Prostate gland (tissue), 2 donors: ENCODE data around the gene TUNAR. TPM values are rescaled to one million over a fixed set of nuclear protein-coding genes. Genes with fewer than 3 reads are reported as not detected.

Experiments
- DNase-seq: peaks from one replicate; pipeline ENCODE4 v3.0.0-alpha.2; 2019; ENCODE audit warnings: low spot score
- H3K27ac ChIP-seq, 2 donors: fragments of 200-600 bp; sonication (generic); 2 replicates each; pipeline ENCODE4 v1.5.1; 2017 to 2019
- H3K27me3 ChIP-seq: fragments of 200-600 bp; sonication (generic); replicated peaks from 2 replicates; pipeline ENCODE4 v1.5.1; 2019; ENCODE audit not compliant: insufficient read depth
- H3K36me3 ChIP-seq, 2 donors: fragments of 200-600 bp; sonication (generic); 1 replicate in 1 of 2; 2 replicates in 1 of 2; pipeline versions ENCODE4 v1.5.1 to v1.8.1; 2017 to 2019
- H3K4me1 ChIP-seq: fragments of 200-600 bp; sonication (generic); replicated peaks from 2 replicates; pipeline ENCODE4 v1.5.1; 2019
- H3K4me3 ChIP-seq, 2 donors: fragments of 200-600 bp; sonication (generic); 2 replicates each; pipeline ENCODE4 v1.5.1; 2017 to 2019
- H3K9me3 ChIP-seq: fragments of 200-600 bp; sonication (generic); 2 replicates; pipeline ENCODE4 v1.5.1; 2017
- CTCF ChIP-seq, 4 experiments: fragments of 200-600 bp in 2 of 4; fragments of 450-650 bp in 2 of 4; sonication (generic) in 2 of 4; IDR thresholded peaks; 1 replicate in 3 of 4; 2 replicates in 1 of 4; pipeline ENCODE4 v1.5.1; 2016 to 2019; ENCODE audit warnings: antibody characterized with exemption in 4 of 4, mild to moderate bottlenecking in 2 of 4, moderate library complexity in 2 of 4
- POLR2A ChIP-seq: fragments of 450-650 bp; IDR thresholded peaks from one replicate; pipeline ENCODE4 v1.6.1; 2016; ENCODE audit warnings: antibody characterized with exemption, mild to moderate bottlenecking
- POLR2AphosphoS5 ChIP-seq: sonication (generic); formaldehyde crosslinking; IDR thresholded peaks from one replicate; pipeline ENCODE4 v1.6.1; 2017; ENCODE audit warnings: antibody characterized with exemption
- WGBS: methylation state at CpG from one replicate; pipeline ENCODE4 v1.1.5; 2018; 5-methylcytosine and 5-hydroxymethylcytosine counted together
- intact Hi-C: fragments of 100-400 bp; cut with DNase I; formaldehyde crosslinking; loops from one replicate; pipeline ENCODE4 v1.14.2; 2022
- total RNA-seq, 2 donors: library from RNA; depleted of rRNA; stranded (reverse); fragments of >200 nt; gene quantifications; one replicate each; pipeline ENCODE4 v1.1.0, GENCODE V29; 2016

The TUNAR gene
- total RNA-seq, 2 donors from 2014 or later = 1.9 TPM; not detected in 1

- 82% methylated on average over 4 of the region's 4 CpGs for WGBS
- H3K36me3 ChIP-seq = no peaks in the 10 kb centered on the region
- H3K4me3 ChIP-seq = no peak overlapping the region
- intact Hi-C loops = no loop called here
- peaks cover 3% of the 10 kb centered on the region for H3K27me3 ChIP-seq
- H3K4me1 ChIP-seq = no peaks in the 10 kb centered on the region
- TF ChIP-seq POLR2AphosphoS5 (no peak), CTCF (IDR thresholded peaks at IDR 0.05) (no peak), POLR2A (no peak)
- DNase-seq = no peak
- no peaks in the 10 kb centered on the region for H3K9me3 ChIP-seq
- no peak overlapping the region for H3K27ac ChIP-seq
Measured at GRCh38 chr14:95951359-95951758, 74.7 kb downstream of the TUNAR start.

GRCh38 chr14:95953111-95953724 lies 76.6 kb downstream of the TUNAR start:
- Histone ChIP-seq H3K9me3 (no peaks in the 10 kb centered on the region), H3K4me1 (no peaks in the 10 kb centered on the region), H3K27ac (no peak overlapping the region), H3K36me3 (no peaks in the 10 kb centered on the region), H3K4me3 (no peak overlapping the region), H3K27me3 (peaks cover 3% of the 10 kb centered on the region)
- no peak for DNase-seq
- TF ChIP-seq CTCF (IDR thresholded peaks at IDR 0.05) (no peak), POLR2A (no peak), POLR2AphosphoS5 (no peak)
- 51% methylated on average over 8 of the region's 8 CpGs for WGBS
- intact Hi-C loops = no loop called here

GRCh38 chr14:95956601-95957460 lies 80.2 kb downstream of the TUNAR start:
- no peak overlapping the region for H3K27ac ChIP-seq
- no peaks in the 10 kb centered on the region for H3K9me3 ChIP-seq
- H3K4me1 ChIP-seq = no peaks in the 10 kb centered on the region
- no peaks in the 10 kb centered on the region for H3K36me3 ChIP-seq
- H3K27me3 ChIP-seq = peaks cover 3% of the 10 kb centered on the region
- H3K4me3 ChIP-seq = no peak overlapping the region
- intact Hi-C loops = no loop called here
- TF ChIP-seq POLR2A (no peak), CTCF (IDR thresholded peaks at IDR 0.05) (no peak), POLR2AphosphoS5 (no peak)
- WGBS = 65% methylated on average over 5 of the region's 5 CpGs
- no peak for DNase-seq

- Histone ChIP-seq H3K27me3 (peaks cover 3% of the 10 kb centered on the region), H3K4me3 (no peak overlapping the region)
Measured at GRCh38 chr14:95958105-95958504, 81.5 kb downstream of the TUNAR start.

More at GRCh38 chr14:95958105-95958504, 81.5 kb downstream of the TUNAR start:
- DNase-seq = no peak
- H3K4me1 ChIP-seq = no peaks in the 10 kb centered on the region
- WGBS = 8% methylated on average over 3 of the region's 3 CpGs
- no peaks in the 10 kb centered on the region for H3K36me3 ChIP-seq
- no peaks in the 10 kb centered on the region for H3K9me3 ChIP-seq
- H3K27ac ChIP-seq = no peak overlapping the region
- intact Hi-C loops = no loop called here
- TF ChIP-seq POLR2A (no peak), POLR2AphosphoS5 (no peak), CTCF (IDR thresholded peaks at IDR 0.05) (no peak)
